Ovary (tissue), 10 donors: ENCODE data around the gene SH3BGRL3. TPM values are rescaled to one million over a fixed set of nuclear protein-coding genes. Genes with fewer than 3 reads are reported as not detected.
"Not testable (repeated sequence)": the region's sequence is repeated elsewhere in the genome, so short reads cannot be mapped to it uniquely, and the experiment has no call there.

ENCODE experiments used
- DNase-seq, 5 donors: peaks; one replicate each; pipeline ENCODE4 v3.0.0-alpha.2; 2019 to 2020
- H3K27ac ChIP-seq, 2 donors: fragments of 200-600 bp; one replicate each; pipeline versions ENCODE4 v1.5.1 to v1.8.0; 2019 to 2022
- H3K27me3 ChIP-seq: fragments of 200-600 bp; one replicate; pipeline ENCODE4 v1.8.0; 2022
- H3K36me3 ChIP-seq: fragments of 200-600 bp; sonication (generic); one replicate; pipeline ENCODE4 v1.5.1; 2019
- H3K4me1 ChIP-seq: one replicate; pipeline ENCODE4 v1.8.1; 2013; ENCODE audit warnings: mild to moderate bottlenecking, moderate library complexity; ENCODE audit not compliant: insufficient read depth
- H3K4me3 ChIP-seq: fragments of 200-600 bp; sonication (generic); one replicate; pipeline ENCODE4 v1.5.1; 2017
- H3K9me3 ChIP-seq, 2 donors: fragments of 200-600 bp in 1 of 2; sonication (generic) in 1 of 2; one replicate each; pipeline versions ENCODE4 v1.5.1 to v1.8.1; 2013 to 2019; ENCODE audit warnings: mild to moderate bottlenecking in 1 of 2, moderate library complexity in 1 of 2
- CTCF ChIP-seq, 3 donors: fragments of 450-650 bp in 2 of 3; fragments of 200-600 bp in 1 of 3; IDR thresholded peaks; one replicate each; pipeline versions ENCODE4 v1.5.1 to v1.8.0; 2016 to 2022; ENCODE audit warnings: antibody characterized with exemption in 3 of 3, mild to moderate bottlenecking in 1 of 3
- EP300 ChIP-seq: sonication (generic); formaldehyde crosslinking; IDR thresholded peaks from one replicate; pipeline ENCODE4 v1.6.1; 2017; ENCODE audit warnings: antibody characterized with exemption
- POLR2A ChIP-seq: fragments of 450-650 bp; IDR thresholded peaks from one replicate; pipeline ENCODE4 v1.6.1; 2017; ENCODE audit warnings: antibody characterized with exemption, mild to moderate bottlenecking, moderate library complexity
- WGBS, 3 donors: extraction: QIAGEN DNeasy Blood & Tissue Kit in 1 of 3; methylation state at CpG; one replicate each; pipeline versions ENCODE4 v1.1.5 to v1.1.7; 2013 to 2017; 5-methylcytosine and 5-hydroxymethylcytosine counted together
- intact Hi-C, 4 donors: fragments of 100-400 bp; cut with DNase I; formaldehyde crosslinking; loops; one replicate each; pipeline versions ENCODE4 v1.11.0 to v1.15.1; 2022 to 2023
- long read RNA-seq, 3 donors: library from polyadenylated mRNA in 2 of 3; unstranded in 2 of 3; transcript quantifications; one replicate each; pipeline ENCODE4 v2.0.0 and lab custom pipeline, GENCODE V29; 2021 to 2026
- polyA plus RNA-seq, 2 donors: library from polyadenylated mRNA; stranded (reverse); fragments of 200-250 nt in 1 of 2; fragments of 350-450 nt in 1 of 2; fragmentation: Illumina TruSeq in 1 of 2; extraction: RNeasy Lipid Tissue Mini Kit (QIAGEN cat#74804) in 1 of 2; gene quantifications; one replicate each; pipeline ENCODE4 v1.2.3, GENCODE V29; 2013 to 2014
- total RNA-seq, 7 donors: library from RNA; depleted of rRNA in 2 of 7; stranded (reverse); fragments of >200 nt in 2 of 7; fragmentation: NEBNext Ultra II Directional in 3 of 7; extraction: Animal tissue kit (Norgen Biotek cat#: 25700) in 3 of 7; gene quantifications; one replicate each; pipeline versions ENCODE4 v1.1.0 to v1.2.4, GENCODE V29; 2016 to 2023
- donor health status: DM: no; HTN: no; CAD: no; lungs with moderate emphysema.
- donor health status: DM: no; HTN: no; CAD: no.
- donor health status: Bipolar disorder and iron deficiency.
- donor health status: DM: yes; HTN: yes; CAD: no.
- donor health status: DM: no; HTN: no; CAD: no.
- donor health status: DM: yes; HTN: yes; CAD: no.

SH3BGRL3 gene
- total RNA-seq, result 100 to 1,000 TPM in 1 of 7 donors, 10 to 100 TPM in 6; 18.6 to 117 (median 58.3) TPM
- polyA plus RNA-seq, result 100 to 1,000 TPM in 1 of 2 donors, 10 to 100 TPM in 1; 57.8 to 242 TPM
- long read RNA-seq, donor 1, transcript SH3BGRL3-201 (3 exons, 1,661 nt), result major isoform, 25 of 31 reads
- long read RNA-seq, donor 1, partial matches to known transcripts, result 1 of 31 reads
- long read RNA-seq, donor 1, other reads (novel, unspliced or antisense), result 3 of 31 reads
- long read RNA-seq, donor 2, transcript SH3BGRL3-201 (3 exons, 1,661 nt), result major isoform, 40 of 42 reads
- long read RNA-seq, donor 2, partial matches to known transcripts, result 0 of 42 reads
- long read RNA-seq, donor 2, other reads (novel, unspliced or antisense), result 0 of 42 reads
- long read RNA-seq, donor 3, transcript SH3BGRL3-201 (3 exons, 1,661 nt), result major isoform, 144 of 159 reads
- long read RNA-seq, donor 3, transcript SH3BGRL3-202 (2 exons, 768 nt), result minor isoform, 5 of 159 reads
- long read RNA-seq, donor 3, partial matches to known transcripts, result 1 of 159 reads
- long read RNA-seq, donor 3, other reads (novel, unspliced or antisense), result 9 of 159 reads

- 1 to 3% (median 1%) methylated on average over 37 to 66 of the region's 66 CpGs for WGBS, 3 donors
- Histone ChIP-seq H3K9me3 (no peaks in the 10 kb centered on the region), H3K4me3 (peak within 1 kb of the TSS; percentile 80), H3K4me1 (peaks cover 6% of the 10 kb centered on the region), H3K36me3 (no peaks in the 10 kb centered on the region), H3K27ac (peak within 1 kb of the TSS; percentile 62 to 96), H3K27me3 (no peaks in the 10 kb centered on the region)
- TF ChIP-seq POLR2A (peak; percentile 86), EP300 (no peak), CTCF (IDR thresholded peaks at IDR 0.05) (peak; percentile 22 to 54 (median 53))
- peak; percentile 83 to 88 (median 85) for DNase-seq
- intact Hi-C loops, result no loop called here
Observed at GRCh38 chr1:26279456-26280332, at the start of gene SH3BGRL3. Gene SH3BGRL3 (plus strand): TSS chr1:26280086. CDS start chr1:26280156, 70 bp downstream.

- intact Hi-C loops, result loop anchor here in 1 of 4 donors (5.0 kb wide), 2 partner anchors 63 to 118 kb away; partner anchors contain the start of genes C1orf232, PDIK1L and ZNF593
- WGBS, 3 donors, result 65 to 84% (median 79%) methylated on average over 2 of the region's 2 CpGs
- not testable (repeated sequence) for H3K27ac ChIP-seq
Observed at GRCh38 chr1:26230682-26231081, 49.2 kb upstream of the SH3BGRL3 start.

GRCh38 chr1:26233903-26234643 is 45.8 kb upstream of the SH3BGRL3 start, which contains the start of gene CEP85:
Gene CEP85 (plus strand): TSS chr1:26234200. CDS start chr1:26239784, 5,584 bp downstream.
- peak within 1 kb of the TSS; percentile 52 to 57 for H3K27ac ChIP-seq
- no peak for TF ChIP-seq EP300
- peak; percentile 29 for TF ChIP-seq POLR2A
- peak; percentile 85 to 90 (median 89) for TF ChIP-seq CTCF (IDR thresholded peaks at IDR 0.05)
- peak within 1 kb of the TSS; percentile 77 for H3K4me3 ChIP-seq
- no peaks in the 10 kb centered on the region for H3K36me3 ChIP-seq
- H3K4me1 ChIP-seq, result peaks cover 2% of the 10 kb centered on the region
- peak; percentile 97 to 99 (median 98) for DNase-seq
- intact Hi-C loops, result loop anchor here in 1 of 4 donors (5.0 kb wide), 2 partner anchors 67 to 122 kb away; partner anchors contain the start of genes C1orf232, PDIK1L and ZNF593
- H3K27me3 ChIP-seq, result no peaks in the 10 kb centered on the region
- H3K9me3 ChIP-seq, result no peaks in the 10 kb centered on the region
- WGBS, 3 donors, result 0% methylated on average over 66 to 73 of the region's 73 CpGs

More at GRCh38 chr1:26230682-26231081, 49.2 kb upstream of the SH3BGRL3 start:
- not testable (repeated sequence) for H3K4me3 ChIP-seq, H3K36me3 ChIP-seq, H3K4me1 ChIP-seq, DNase-seq, H3K27me3 ChIP-seq, H3K9me3 ChIP-seq

GRCh38 chr1:26234644-26235370 is 45.1 kb upstream of the SH3BGRL3 start:
- no peaks in the 10 kb centered on the region for H3K9me3 ChIP-seq
- H3K27me3 ChIP-seq, result no peaks in the 10 kb centered on the region
- intact Hi-C loops, result loop anchor here in 1 of 4 donors (5.0 kb wide), 2 partner anchors 68 to 123 kb away; partner anchors contain the start of genes C1orf232, PDIK1L and ZNF593
- WGBS, 3 donors, result 3 to 6% (median 5%) methylated on average over 30 of the region's 30 CpGs
- peak overlapping the region; percentile 52 to 57 for H3K27ac ChIP-seq
- H3K4me3 ChIP-seq, result peak overlapping the region; percentile 77
- H3K36me3 ChIP-seq, result no peaks in the 10 kb centered on the region
- H3K4me1 ChIP-seq, result peaks cover 2% of the 10 kb centered on the region
- peak in 2 of 5 donors; percentile 23 to 28 for DNase-seq
- no peak for TF ChIP-seq CTCF (IDR thresholded peaks at IDR 0.05)
